Measurements from ENCODE around the gene METTL14.

- TF ChIP-seq CTCF (conservative IDR thresholded peaks at IDR 0.05) (no peak), EZH2 (IDR thresholded peaks at IDR 0.05; ENCODE audit: low read depth) (no peak)
These were observed 4.4 kb upstream of the METTL14 start for GRCh38 chr4:118680808-118681207.
